ENCODE measurements around the gene CNN2. TPM values are rescaled to one million over a fixed set of nuclear protein-coding genes. Genes with fewer than 3 reads are reported as not detected.

CNN2 gene
- total and polyA plus RNA-seq, 9 of the 15 experiments (the other 6 are each of a cell fraction or from before 2014, with no cell fraction given), result 12.1 to 174 (median 52.7) TPM

GRCh38 chr19:982567-983170, 43.7 kb upstream of the CNN2 start (continued):
- TF ChIP-seq PRDM10 (IDR thresholded peaks at IDR 0.05; ENCODE audit: partially characterized antibody) (no peak), ZNF785 (CRISPR knock-in tag; IDR thresholded peaks at IDR 0.05) (no peak), PCBP1 (IDR thresholded peaks at IDR 0.05; ENCODE audit: low read depth, low read length, poor library complexity, severe bottlenecking) (no peak), TSHZ1 (CRISPR knock-in tag; IDR thresholded peaks at IDR 0.05) (no peak), CGGBP1 (CRISPR knock-in tag; IDR thresholded peaks at IDR 0.05) (no peak), RREB1 (CRISPR knock-in tag; IDR thresholded peaks at IDR 0.05) (no peak), GABPA (tag; conservative IDR thresholded peaks at IDR 0.05; ENCODE audit: low read depth) (no peak), EP300 (IDR thresholded peaks at IDR 0.05; ENCODE audit: low read length) (no peak), TFAP4 (CRISPR knock-in tag; IDR thresholded peaks at IDR 0.05; ENCODE audit: borderline replicate concordance) (no peak; the same call in 1 of the 2 replicates), TSC22D4 (tag; IDR thresholded peaks at IDR 0.05) (no peak), LCOR (CRISPR knock-in tag; IDR thresholded peaks at IDR 0.05) (no peak), NR2C1 (IDR thresholded peaks at IDR 0.05) (no peak), NR2C1 (tag; IDR thresholded peaks at IDR 0.05) (no peak)
